Activated CD8-positive, alpha-beta T cell treated with anti-CD3 and anti-CD28 coated beads for 36 hours (primary cell): ENCODE measurements around the gene LRRN2. TPM values are rescaled to one million over a fixed set of nuclear protein-coding genes. Genes with fewer than 3 reads are reported as not detected.

Experiments
- ATAC-seq: fragments of 200-7000 bp; cut with Tn5 transposase; one replicate; pipeline ENCODE4 v1.10.0; 2021; ENCODE audit warnings: mild to moderate bottlenecking, moderate library complexity
- CTCF ChIA-PET: fragments of 350-600 bp; sonication (Branson Sonifier 250); formaldehyde crosslinking; loops from one replicate; lab custom pipeline; 2021; ENCODE audit warnings: antibody characterized with exemption; lab: Charles Lee
- POLR2A ChIA-PET: fragments of 350-600 bp; sonication (Branson Sonifier 250); formaldehyde crosslinking; loops from one replicate; lab custom pipeline; 2021; ENCODE audit warnings: antibody characterized with exemption; lab: Charles Lee
- DNase-seq: peaks from one replicate; pipeline ENCODE4 v3.0.0-alpha.2; 2020
- H3K27ac Mint-ChIP-seq: one replicate; pipeline ENCODE4 v1.8.0; 2021; ENCODE audit warnings: mild to moderate bottlenecking, mixed read lengths
- H3K27me3 Mint-ChIP-seq: one replicate; pipeline ENCODE4 v1.8.0; 2021; ENCODE audit warnings: mixed read lengths
- H3K36me3 Mint-ChIP-seq: one replicate; pipeline ENCODE4 v1.8.0; 2021; ENCODE audit warnings: low read depth, mixed read lengths
- H3K4me1 Mint-ChIP-seq: one replicate; pipeline ENCODE4 v1.8.0; 2021; ENCODE audit warnings: low read depth, mixed read lengths
- H3K4me3 Mint-ChIP-seq: one replicate; pipeline ENCODE4 v1.8.0; 2021; ENCODE audit warnings: mild to moderate bottlenecking, moderate library complexity, mixed read lengths
- H3K9me3 Mint-ChIP-seq: one replicate; pipeline ENCODE4 v1.8.0; 2021; ENCODE audit warnings: mixed read lengths
- intact Hi-C: fragments of 100-400 bp; cut with micrococcal nuclease; formaldehyde crosslinking; loops from one replicate; pipeline ENCODE4 v1.10.0; 2022
- total RNA-seq, 2 experiments: library from RNA; stranded (reverse); gene quantifications; one replicate each; pipeline ENCODE4 v1.2.3, GENCODE V29; 2021
- TF ChIP-seq, protein P1 (sequence below): fragments of 200-600 bp; IDR thresholded peaks from one replicate; pipeline ENCODE4 v1.8.0; 2022; ENCODE audit warnings: antibody characterized with exemption, mild to moderate bottlenecking

LRRN2 gene
- total RNA-seq, 2 experiments from 2014 or later, result not detected

DNA sequence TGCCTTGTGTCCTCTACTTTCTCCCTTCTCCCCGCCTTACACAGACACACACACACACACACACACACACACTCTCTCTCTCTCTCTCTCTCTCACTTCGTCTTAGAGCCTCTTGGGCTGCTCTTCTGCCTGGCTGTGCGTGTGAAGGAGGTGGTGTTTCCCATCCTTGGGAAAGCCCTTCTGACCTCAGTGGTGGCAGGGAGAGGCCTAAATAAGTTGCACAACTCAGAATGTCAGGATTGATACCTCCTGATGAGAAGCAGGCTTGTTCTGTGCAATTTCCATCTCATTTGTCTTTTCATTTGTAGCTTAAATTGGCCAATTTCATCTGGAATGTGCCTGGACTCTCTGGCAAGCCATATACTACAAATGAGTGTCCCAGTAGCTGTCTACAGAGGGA lies 25.0 kb downstream of the LRRN2 start:
- Mint-ChIP-seq H3K27ac (no peak overlapping the region), H3K36me3 (no peaks in the 10 kb centered on the region), H3K4me3 (no peak overlapping the region), H3K4me1 (no peaks in the 10 kb centered on the region), H3K9me3 (no peaks in the 10 kb centered on the region), H3K27me3 (no peaks in the 10 kb centered on the region)
- POLR2A ChIA-PET, result no interaction called here
- CTCF ChIA-PET, result interaction anchor here (1.1 kb wide), 1 partner anchor 13 kb away, joined by 3 read pairs; no protein-coding TSS in a partner anchor
- DNase-seq (no peak), ATAC-seq (no peak)
- TF ChIP-seq, protein P1, sequence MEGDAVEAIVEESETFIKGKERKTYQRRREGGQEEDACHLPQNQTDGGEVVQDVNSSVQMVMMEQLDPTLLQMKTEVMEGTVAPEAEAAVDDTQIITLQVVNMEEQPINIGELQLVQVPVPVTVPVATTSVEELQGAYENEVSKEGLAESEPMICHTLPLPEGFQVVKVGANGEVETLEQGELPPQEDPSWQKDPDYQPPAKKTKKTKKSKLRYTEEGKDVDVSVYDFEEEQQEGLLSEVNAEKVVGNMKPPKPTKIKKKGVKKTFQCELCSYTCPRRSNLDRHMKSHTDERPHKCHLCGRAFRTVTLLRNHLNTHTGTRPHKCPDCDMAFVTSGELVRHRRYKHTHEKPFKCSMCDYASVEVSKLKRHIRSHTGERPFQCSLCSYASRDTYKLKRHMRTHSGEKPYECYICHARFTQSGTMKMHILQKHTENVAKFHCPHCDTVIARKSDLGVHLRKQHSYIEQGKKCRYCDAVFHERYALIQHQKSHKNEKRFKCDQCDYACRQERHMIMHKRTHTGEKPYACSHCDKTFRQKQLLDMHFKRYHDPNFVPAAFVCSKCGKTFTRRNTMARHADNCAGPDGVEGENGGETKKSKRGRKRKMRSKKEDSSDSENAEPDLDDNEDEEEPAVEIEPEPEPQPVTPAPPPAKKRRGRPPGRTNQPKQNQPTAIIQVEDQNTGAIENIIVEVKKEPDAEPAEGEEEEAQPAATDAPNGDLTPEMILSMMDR, result no peak
- intact Hi-C loops, result no loop called here

- Mint-ChIP-seq H3K36me3 (no peaks in the 10 kb centered on the region), H3K4me3 (no peak overlapping the region), H3K9me3 (no peaks in the 10 kb centered on the region), H3K27ac (no peak overlapping the region), H3K4me1 (no peaks in the 10 kb centered on the region), H3K27me3 (no peaks in the 10 kb centered on the region)
- CTCF ChIA-PET, result no interaction called here
- POLR2A ChIA-PET, result no interaction called here
- TF ChIP-seq, protein P1, result no peak
- no peak for ATAC-seq
- intact Hi-C loops, result no loop called here
- no peak for DNase-seq
Measured at GRCh38 chr1:204659056-204659455, 26.5 kb downstream of the LRRN2 start.

DNA sequence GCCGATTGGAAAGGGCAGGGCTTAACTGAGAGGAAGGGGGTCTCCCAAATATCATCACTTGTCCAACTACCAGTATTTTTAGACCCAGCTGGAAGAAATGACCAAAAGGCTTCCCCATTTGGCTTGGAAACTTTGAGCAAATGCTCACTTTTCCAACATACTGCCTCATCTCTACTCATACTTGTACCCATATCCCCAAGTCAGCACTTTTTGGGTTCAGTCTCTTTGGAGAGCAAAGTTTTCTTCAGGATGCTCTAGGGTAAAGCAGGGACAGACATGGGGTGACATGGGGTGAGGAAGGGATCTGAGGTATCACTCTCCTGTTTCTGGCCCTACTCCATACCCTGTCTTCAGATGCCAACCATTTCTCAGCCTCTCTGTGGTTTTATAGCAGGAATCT lies 27.2 kb downstream of the LRRN2 start:
- CTCF ChIA-PET, result no interaction called here

GRCh38 chr1:204653590-204654340 lies 31.8 kb downstream of the LRRN2 start:
- intact Hi-C loops, result no loop called here
- no peak overlapping the region for H3K4me3 Mint-ChIP-seq
- no peak overlapping the region for H3K27ac Mint-ChIP-seq
- H3K9me3 Mint-ChIP-seq, result no peaks in the 10 kb centered on the region
- TF ChIP-seq, protein P1, result no peak
- POLR2A ChIA-PET, result no interaction called here
- no peaks in the 10 kb centered on the region for H3K4me1 Mint-ChIP-seq
- CTCF ChIA-PET, result interaction anchor here (0.7 to 2.7 kb wide), 6 partner anchors 14 to 153 kb away, joined by 3 to 9 read pairs (median 4); no protein-coding TSS in a partner anchor
- ATAC-seq (no peak), DNase-seq (no peak)
- no peaks in the 10 kb centered on the region for H3K36me3 Mint-ChIP-seq
- peaks cover 7% of the 10 kb centered on the region for H3K27me3 Mint-ChIP-seq

More for the DNA sequence above, 27.2 kb downstream of the LRRN2 start:
- DNase-seq (no peak), ATAC-seq (no peak)
- Mint-ChIP-seq H3K4me3 (no peak overlapping the region), H3K4me1 (no peaks in the 10 kb centered on the region), H3K36me3 (no peaks in the 10 kb centered on the region), H3K9me3 (no peaks in the 10 kb centered on the region), H3K27ac (no peak overlapping the region), H3K27me3 (no peaks in the 10 kb centered on the region)
- POLR2A ChIA-PET, result no interaction called here
- intact Hi-C loops, result no loop called here
- TF ChIP-seq, protein P1, result no peak

DNA sequence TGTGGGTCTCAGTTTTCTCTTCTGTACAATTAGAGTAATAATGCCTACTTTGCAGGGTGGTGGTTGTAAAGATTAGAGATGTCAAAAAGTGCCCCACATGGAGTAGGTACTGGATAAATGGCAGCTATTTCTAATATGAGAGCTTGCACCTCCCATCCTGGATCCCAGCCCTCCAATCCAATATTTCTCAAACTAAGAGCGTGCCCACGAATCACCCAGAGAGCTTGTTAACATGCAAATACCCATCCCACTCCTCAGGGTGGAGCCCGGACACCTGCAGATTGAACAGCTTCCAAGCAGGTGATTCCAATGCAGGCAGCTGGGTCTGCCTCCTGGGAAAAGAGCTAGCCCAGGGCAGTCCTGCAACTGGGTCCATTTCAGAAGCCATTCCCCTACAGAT lies 33.0 kb downstream of the LRRN2 start:
- no peak for DNase-seq
- ATAC-seq, result no peak
- TF ChIP-seq, protein P1, result no peak
- POLR2A ChIA-PET, result no interaction called here
- Mint-ChIP-seq H3K36me3 (no peaks in the 10 kb centered on the region), H3K27ac (no peak overlapping the region), H3K27me3 (peaks cover 7% of the 10 kb centered on the region), H3K4me3 (no peak overlapping the region), H3K9me3 (no peaks in the 10 kb centered on the region), H3K4me1 (no peaks in the 10 kb centered on the region)
- intact Hi-C loops, result no loop called here
- CTCF ChIA-PET, result interaction anchor here (1.1 kb wide), 1 partner anchor 154 kb away, joined by 4 read pairs; no protein-coding TSS in a partner anchor
